HG03135 (cell line): ENCODE results near the gene ZMYND12.

Experiments
- ATAC-seq: cut with Tn5 transposase; IDR thresholded peaks from one replicate; pipeline ENCODE4 v1.9.1; 2021; ENCODE audit warnings: mild to moderate bottlenecking, moderate library complexity; ENCODE audit not compliant: unreplicated experiment

ZMYND12 gene

DNA sequence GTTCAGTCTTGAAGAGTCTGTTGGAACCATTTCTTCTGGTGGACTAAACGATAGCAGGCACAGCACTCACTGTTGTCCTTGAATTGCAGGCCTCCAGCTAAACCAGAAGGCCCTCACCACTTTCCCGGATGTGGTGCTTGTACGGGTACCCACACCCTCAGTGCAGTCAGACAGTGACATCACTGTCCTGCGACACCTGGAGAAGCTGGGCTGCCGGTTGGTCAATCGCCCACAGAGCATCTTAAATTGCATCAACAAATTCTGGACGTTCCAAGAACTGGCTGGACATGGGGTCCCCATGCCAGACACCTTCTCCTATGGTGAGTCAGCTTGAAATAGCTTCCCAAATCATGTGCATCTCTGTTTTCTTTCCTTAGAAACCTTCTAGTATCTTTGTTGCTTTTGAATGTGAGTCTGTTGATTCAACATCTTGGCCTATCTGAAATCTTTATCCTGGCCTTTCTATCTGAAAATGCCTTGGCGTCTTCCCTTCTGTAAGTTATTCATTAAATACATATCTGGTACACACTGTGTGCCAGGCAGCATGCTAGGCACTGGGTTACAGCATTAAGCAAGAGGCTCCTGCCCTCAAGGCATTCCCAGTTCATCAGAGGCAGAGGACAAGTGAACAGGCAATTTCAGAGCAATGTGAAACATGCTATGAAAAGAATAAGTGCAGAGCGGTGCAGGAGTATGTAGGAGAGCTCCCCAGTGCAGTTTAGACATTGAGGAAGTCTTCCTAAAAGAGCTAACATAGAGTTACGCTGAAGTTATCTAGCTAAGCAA, 56.3 kb downstream of the ZMYND12 start:
- ATAC-seq: no peak

DNA sequence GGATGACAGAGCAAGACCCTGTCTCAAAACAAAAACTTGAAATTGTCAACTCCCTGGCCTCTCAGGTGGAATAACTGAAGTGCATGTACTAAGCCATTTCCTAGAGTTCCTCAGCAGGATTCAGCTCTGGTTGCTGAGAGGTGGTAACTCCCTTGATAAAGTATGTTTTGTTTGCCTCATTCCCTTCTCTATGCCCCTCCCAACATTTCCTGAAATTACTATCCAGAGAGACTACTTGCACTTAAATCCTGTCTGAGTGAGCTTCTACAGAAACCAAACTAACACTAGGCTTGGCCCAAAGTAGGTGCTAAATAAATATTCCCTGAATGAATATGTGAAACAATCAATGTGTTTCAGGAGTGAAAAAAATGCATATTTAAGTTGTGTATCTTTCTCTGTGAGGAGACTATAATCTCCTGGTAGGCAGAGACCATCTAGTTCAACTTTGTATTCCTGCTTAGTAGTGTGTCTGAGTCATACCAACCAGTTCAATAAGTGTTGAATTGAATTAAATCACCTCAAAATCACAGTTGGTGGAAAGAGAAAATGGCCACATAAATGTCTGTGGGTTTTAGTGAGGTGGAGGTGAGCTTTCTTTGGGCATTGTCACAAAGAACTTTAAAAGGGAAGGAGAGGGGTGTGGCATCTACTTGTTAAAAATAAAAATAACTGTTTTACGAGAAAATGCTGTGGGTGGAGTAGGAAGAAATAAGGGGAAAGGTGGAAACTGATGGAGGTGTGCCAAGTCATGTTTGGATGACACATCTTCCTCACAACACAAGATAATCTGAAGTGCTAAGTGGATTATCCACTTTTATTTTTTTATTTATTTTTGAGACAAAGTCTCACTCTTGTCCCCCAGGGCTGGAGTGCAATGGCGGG, 62.6 kb downstream of the ZMYND12 start:
- ATAC-seq: no peak

DNA sequence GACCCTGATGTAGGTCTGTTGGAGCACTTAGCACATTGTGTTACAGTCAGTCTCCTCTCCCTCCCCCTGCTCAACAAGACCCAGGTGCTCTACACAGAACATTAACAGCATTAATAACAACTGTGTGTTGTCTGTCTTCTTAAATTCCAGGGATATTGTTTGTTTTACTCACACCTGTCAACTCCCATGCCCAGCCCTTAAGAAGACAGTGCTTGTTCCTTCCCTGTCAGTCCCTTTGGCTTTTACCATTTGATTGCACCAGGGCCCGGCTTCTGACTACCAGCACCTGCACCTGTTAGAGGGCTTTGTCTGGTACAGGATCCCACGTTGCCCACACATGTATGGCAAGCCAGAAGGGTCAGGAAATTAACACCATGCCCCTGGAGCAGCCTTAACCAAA, 63.6 kb downstream of the ZMYND12 start:
- ATAC-seq: no peak

- no peak for ATAC-seq
Measured at GRCh38 chr1:42386051-42386450, 69.8 kb downstream of the ZMYND12 start.

GRCh38 chr1:42385283-42385682, 70.5 kb downstream of the ZMYND12 start:
- no peak for ATAC-seq

- no peak for ATAC-seq
Measured at GRCh38 chr1:42381280-42381673, 74.5 kb downstream of the ZMYND12 start.

DNA sequence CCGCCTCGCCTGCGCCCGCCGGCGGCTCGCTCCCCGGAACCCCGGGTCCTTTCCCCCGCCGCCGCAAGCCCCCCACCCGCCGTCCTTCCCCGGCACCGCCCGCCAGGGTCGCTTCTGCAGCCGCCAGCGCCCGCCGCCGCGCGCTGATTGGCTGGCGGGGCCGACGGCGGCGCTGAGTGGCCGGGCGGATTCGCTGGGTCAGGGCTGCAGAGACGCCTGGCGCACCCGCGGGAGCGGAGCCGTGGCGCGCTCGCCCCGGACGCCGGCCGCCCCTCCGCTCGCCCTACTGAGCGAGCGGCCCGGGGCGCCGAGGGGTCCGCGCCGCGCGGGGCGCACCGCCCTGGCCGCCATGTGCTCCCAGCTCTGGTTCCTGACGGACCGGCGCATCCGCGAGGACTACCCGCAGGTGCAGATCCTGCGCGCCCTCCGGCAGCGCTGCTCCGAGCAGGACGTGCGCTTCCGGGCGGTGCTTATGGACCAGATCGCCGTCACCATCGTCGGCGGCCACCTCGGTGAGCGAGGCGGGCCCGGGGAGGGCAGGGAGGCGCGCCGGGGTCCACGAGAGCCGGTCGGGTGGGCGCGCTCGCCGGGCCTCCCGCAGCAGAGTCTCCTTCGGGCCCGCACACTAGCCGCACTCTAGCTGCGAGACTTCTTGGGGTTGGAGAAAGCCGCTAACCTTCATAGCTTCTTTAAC, 75.1 kb downstream of the ZMYND12 start, which contains the start of gene RIMKLA:
Gene RIMKLA, plus strand, starts transcription at position 207 of the 694 bp plus-strand sequence. Its CDS starts 143 bp downstream, at position 350.
- ATAC-seq: peak; percentile 88
